WTC11 (cell line): ENCODE data around the gene ADAP1. TPM values are rescaled to one million over a fixed set of nuclear protein-coding genes. Genes with fewer than 3 reads are reported as not detected.
A peak's percentile ranks its signal among the peaks of the same experiment; 100 is the strongest.

Experiments
- ATAC-seq: fragments of 200-7000 bp; cut with Tn5 transposase; 2 replicates; pipeline ENCODE4 v1.10.0; 2021; ENCODE audit warnings: mild to moderate bottlenecking, moderate library complexity
- CTCF ChIA-PET: fragments of 300-600 bp; sonication (Branson Sonifier 250); formaldehyde crosslinking; loops from one replicate; lab custom pipeline; 2021; ENCODE audit warnings: antibody characterized with exemption; lab: Charles Lee
- POLR2A ChIA-PET: fragments of 350-600 bp; sonication (Branson Sonifier 250); formaldehyde crosslinking; loops from one replicate; lab custom pipeline; 2021; ENCODE audit warnings: antibody characterized with exemption; lab: Charles Lee
- DNase-seq: peaks from one replicate; pipeline ENCODE4 v3.0.0; 2021; ENCODE audit warnings: low spot score
- H3K27ac Mint-ChIP-seq: 2 replicates; pipeline ENCODE4 v1.8.0; 2021; ENCODE audit warnings: mixed read lengths
- H3K27me3 Mint-ChIP-seq: 2 replicates; pipeline ENCODE4 v1.8.0; 2021; ENCODE audit warnings: low read depth, mild to moderate bottlenecking, moderate library complexity, mixed read lengths
- H3K36me3 Mint-ChIP-seq: 2 replicates; pipeline ENCODE4 v1.8.0; 2021; ENCODE audit warnings: mixed read lengths
- H3K4me1 Mint-ChIP-seq: 2 replicates; pipeline ENCODE4 v1.8.0; 2022; ENCODE audit warnings: mixed read lengths
- H3K4me3 Mint-ChIP-seq: 2 replicates; pipeline ENCODE4 v1.8.0; 2021; ENCODE audit warnings: mild to moderate bottlenecking, moderate library complexity, mixed read lengths
- H3K9me3 Mint-ChIP-seq: 2 replicates; pipeline ENCODE4 v1.8.0; 2021; ENCODE audit warnings: mixed read lengths
- ELF4 ChIP-seq: sonication (generic); formaldehyde crosslinking; IDR thresholded peaks from 2 replicates; pipeline ENCODE4 v1.8.1; 2022; ENCODE audit warnings: low read depth, mild to moderate bottlenecking, moderate library complexity, missing genetic modification reagents
- GABPB1 ChIP-seq: sonication (generic); formaldehyde crosslinking; IDR thresholded peaks from 2 replicates; pipeline ENCODE4 v1.8.1; 2023; ENCODE audit warnings: mild to moderate bottlenecking, missing genetic modification reagents
- HMGA2 ChIP-seq: fragments of 250-450 bp; sonication (Bioruptor Pico); IDR thresholded peaks from 2 replicates; pipeline ENCODE4 v1.4.0; 2021; ENCODE audit warnings: mild to moderate bottlenecking, moderate library complexity
- NFATC4 ChIP-seq: fragments of 250-450 bp; sonication (Bioruptor Pico); IDR thresholded peaks from 2 replicates; pipeline ENCODE4 v1.9.0; 2021; ENCODE audit warnings: mild to moderate bottlenecking
- NR2C2 ChIP-seq: sonication (generic); formaldehyde crosslinking; IDR thresholded peaks from 2 replicates; pipeline ENCODE4 v1.8.0; 2022; ENCODE audit warnings: mild to moderate bottlenecking, missing genetic modification reagents
- OVOL2 ChIP-seq: fragments of 250-450 bp; sonication (Bioruptor Pico); IDR thresholded peaks from 2 replicates; pipeline ENCODE4 v1.9.0; 2021; ENCODE audit warnings: mild to moderate bottlenecking, borderline replicate concordance
- SMAD3 ChIP-seq: sonication (generic); formaldehyde crosslinking; IDR thresholded peaks from 2 replicates; pipeline ENCODE4 v1.8.0; 2022; ENCODE audit warnings: missing genetic modification reagents, mild to moderate bottlenecking, borderline replicate concordance
- TEAD1 ChIP-seq: sonication (generic); formaldehyde crosslinking; IDR thresholded peaks from 2 replicates; pipeline ENCODE4 v1.8.0; 2022; ENCODE audit warnings: mild to moderate bottlenecking, missing genetic modification reagents
- ZNF263 ChIP-seq: sonication (generic); formaldehyde crosslinking; IDR thresholded peaks from 2 replicates; pipeline ENCODE4 v1.8.1; 2022; ENCODE audit warnings: low read depth, mild to moderate bottlenecking, moderate library complexity, missing genetic modification reagents
- ZNF317 ChIP-seq: sonication (generic); formaldehyde crosslinking; IDR thresholded peaks from 2 replicates; pipeline ENCODE4 v1.8.1; 2023; ENCODE audit warnings: low read depth, mild to moderate bottlenecking, moderate library complexity, missing genetic modification reagents, borderline replicate concordance
- total RNA-seq: library from RNA; stranded (reverse); gene quantifications from 3 replicates; pipeline ENCODE4 v1.2.3, GENCODE V29; 2021
- TF ChIP-seq, protein P1 (sequence below): sonication (generic); formaldehyde crosslinking; IDR thresholded peaks from 2 replicates; pipeline ENCODE4 v1.8.0; 2023; ENCODE audit warnings: missing genetic modification reagents
- TF ChIP-seq, protein P2 (sequence below): fragments of 250-450 bp; sonication (Bioruptor Pico); IDR thresholded peaks from 2 replicates; pipeline ENCODE4 v1.8.0; 2021; ENCODE audit warnings: mild to moderate bottlenecking
- TF ChIP-seq, protein P3 (sequence below): sonication (generic); formaldehyde crosslinking; IDR thresholded peaks from 2 replicates; pipeline ENCODE4 v1.8.1; 2022; ENCODE audit warnings: low read depth, mild to moderate bottlenecking, moderate library complexity, missing genetic modification reagents, borderline replicate concordance
- TF ChIP-seq, protein P4 (sequence below): fragments of 250-450 bp; sonication (Bioruptor Pico); IDR thresholded peaks from 2 replicates; pipeline ENCODE4 v1.9.0; 2021; ENCODE audit warnings: mild to moderate bottlenecking
- TF ChIP-seq, protein P5 (sequence below): sonication (generic); formaldehyde crosslinking; IDR thresholded peaks from 2 replicates; pipeline ENCODE4 v1.8.1; 2023; ENCODE audit warnings: mild to moderate bottlenecking, moderate library complexity, missing genetic modification reagents

Gene ADAP1
- total RNA-seq, 1 experiment from 2014 or later: 4.3 TPM

- H3K4me1 Mint-ChIP-seq: no peaks in the 10 kb centered on the region
- no peaks in the 10 kb centered on the region for H3K36me3 Mint-ChIP-seq
- H3K4me3 Mint-ChIP-seq: no peak overlapping the region
- no peak for TF ChIP-seq GABPB1 (CRISPR knock-in tag)
- H3K27ac Mint-ChIP-seq: no peak overlapping the region
- no peak for DNase-seq
- POLR2A ChIA-PET: interaction anchor here (1.0 kb wide), 1 partner anchor 119 kb away, joined by 3 read pairs; no protein-coding TSS in a partner anchor
- CTCF ChIA-PET: interaction anchor here (1.2 to 6.0 kb wide), 5 partner anchors 23 to 69 kb away, joined by 4 to 140 read pairs (median 23); partner anchors contain the start of gene GPR146
- H3K9me3 Mint-ChIP-seq: no peaks in the 10 kb centered on the region
- no peaks in the 10 kb centered on the region for H3K27me3 Mint-ChIP-seq
- ATAC-seq: no peak
Observed at GRCh38 chr7:996079-996872, 41.8 kb upstream of the ADAP1 start.

DNA sequence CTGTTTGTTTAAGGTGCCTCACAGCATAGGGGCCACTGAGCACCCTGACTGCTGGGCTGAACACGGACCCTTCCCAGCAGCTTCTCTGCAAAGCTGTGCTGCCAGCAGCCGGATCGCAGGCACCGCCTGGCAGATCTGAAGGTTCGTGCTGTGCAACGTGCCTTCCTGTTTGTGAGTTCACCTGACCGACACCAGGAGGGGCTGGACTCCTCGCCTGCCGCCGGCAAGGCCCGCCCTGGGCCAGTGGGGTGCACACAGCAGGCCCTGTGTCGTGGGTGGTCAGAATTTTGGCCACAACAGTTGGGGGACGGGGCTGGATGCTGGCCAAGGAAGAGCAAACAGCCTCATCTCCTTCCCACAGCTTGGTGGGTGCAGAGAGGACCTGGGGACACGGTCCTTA is 41.1 kb upstream of the ADAP1 start:
- POLR2A ChIA-PET: interaction anchor here (1.0 kb wide), 1 partner anchor 119 kb away, joined by 3 read pairs; no protein-coding TSS in a partner anchor
- no peak for DNase-seq
- Mint-ChIP-seq H3K36me3 (no peaks in the 10 kb centered on the region), H3K27me3 (no peaks in the 10 kb centered on the region), H3K4me3 (no peak overlapping the region), H3K27ac (no peak overlapping the region), H3K4me1 (no peaks in the 10 kb centered on the region), H3K9me3 (no peaks in the 10 kb centered on the region)
- ATAC-seq: no peak
- CTCF ChIA-PET: interaction anchor here (0.7 to 6.0 kb wide), 5 partner anchors 20 to 70 kb away, joined by 3 to 140 read pairs (median 6); partner anchors contain the start of genes COX19 and GPR146
- TF ChIP-seq NFATC4 (CRISPR knock-in tag): no peak
- TF ChIP-seq, protein P1, sequence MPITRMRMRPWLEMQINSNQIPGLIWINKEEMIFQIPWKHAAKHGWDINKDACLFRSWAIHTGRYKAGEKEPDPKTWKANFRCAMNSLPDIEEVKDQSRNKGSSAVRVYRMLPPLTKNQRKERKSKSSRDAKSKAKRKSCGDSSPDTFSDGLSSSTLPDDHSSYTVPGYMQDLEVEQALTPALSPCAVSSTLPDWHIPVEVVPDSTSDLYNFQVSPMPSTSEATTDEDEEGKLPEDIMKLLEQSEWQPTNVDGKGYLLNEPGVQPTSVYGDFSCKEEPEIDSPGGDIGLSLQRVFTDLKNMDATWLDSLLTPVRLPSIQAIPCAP: no peak

- Mint-ChIP-seq H3K4me1 (no peaks in the 10 kb centered on the region), H3K27me3 (no peaks in the 10 kb centered on the region), H3K36me3 (no peaks in the 10 kb centered on the region), H3K4me3 (no peak overlapping the region), H3K27ac (no peak overlapping the region), H3K9me3 (no peaks in the 10 kb centered on the region)
- ATAC-seq: no peak
- POLR2A ChIA-PET: no interaction called here
- TF ChIP-seq, protein P2, sequence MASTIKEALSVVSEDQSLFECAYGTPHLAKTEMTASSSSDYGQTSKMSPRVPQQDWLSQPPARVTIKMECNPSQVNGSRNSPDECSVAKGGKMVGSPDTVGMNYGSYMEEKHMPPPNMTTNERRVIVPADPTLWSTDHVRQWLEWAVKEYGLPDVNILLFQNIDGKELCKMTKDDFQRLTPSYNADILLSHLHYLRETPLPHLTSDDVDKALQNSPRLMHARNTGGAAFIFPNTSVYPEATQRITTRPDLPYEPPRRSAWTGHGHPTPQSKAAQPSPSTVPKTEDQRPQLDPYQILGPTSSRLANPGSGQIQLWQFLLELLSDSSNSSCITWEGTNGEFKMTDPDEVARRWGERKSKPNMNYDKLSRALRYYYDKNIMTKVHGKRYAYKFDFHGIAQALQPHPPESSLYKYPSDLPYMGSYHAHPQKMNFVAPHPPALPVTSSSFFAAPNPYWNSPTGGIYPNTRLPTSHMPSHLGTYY: no peak
- TF ChIP-seq, protein P3, sequence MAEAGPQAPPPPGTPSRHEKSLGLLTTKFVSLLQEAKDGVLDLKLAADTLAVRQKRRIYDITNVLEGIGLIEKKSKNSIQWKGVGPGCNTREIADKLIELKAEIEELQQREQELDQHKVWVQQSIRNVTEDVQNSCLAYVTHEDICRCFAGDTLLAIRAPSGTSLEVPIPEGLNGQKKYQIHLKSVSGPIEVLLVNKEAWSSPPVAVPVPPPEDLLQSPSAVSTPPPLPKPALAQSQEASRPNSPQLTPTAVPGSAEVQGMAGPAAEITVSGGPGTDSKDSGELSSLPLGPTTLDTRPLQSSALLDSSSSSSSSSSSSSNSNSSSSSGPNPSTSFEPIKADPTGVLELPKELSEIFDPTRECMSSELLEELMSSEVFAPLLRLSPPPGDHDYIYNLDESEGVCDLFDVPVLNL (CRISPR knock-in tag): no peak
- TF ChIP-seq HMGA2 (CRISPR knock-in tag) (no peak), ZNF263 (CRISPR knock-in tag) (no peak), ZNF317 (CRISPR knock-in tag) (no peak), SMAD3 (no peak), ELF4 (CRISPR knock-in tag) (no peak)
- CTCF ChIA-PET: interaction anchor here (0.7 to 6.0 kb wide), 10 partner anchors 14 to 129 kb away, joined by 3 to 140 read pairs (median 16); partner anchors contain the start of genes COX19 and GPR146
- DNase-seq: no peak
Observed at GRCh38 chr7:994592-995308, 40.3 kb upstream of the ADAP1 start.

- ATAC-seq: peak; percentile 91
- ChIA-PET POLR2A (interaction anchor here (1.0 to 1.9 kb wide), 3 partner anchors 48 to 83 kb away, joined by 3 to 7 read pairs (median 4); no protein-coding TSS in a partner anchor), CTCF (interaction anchor here (0.5 to 6.0 kb wide), 73 partner anchors 11 to 1531 kb away, joined by 3 to 140 read pairs (median 6); partner anchors contain the start of genes COX19, CYP2W1, GPER1 and GPR146)
- H3K4me3 Mint-ChIP-seq: no peak overlapping the region
- no peaks in the 10 kb centered on the region for H3K36me3 Mint-ChIP-seq
- peak; percentile 99 for DNase-seq
- H3K27me3 Mint-ChIP-seq: no peaks in the 10 kb centered on the region
- no peaks in the 10 kb centered on the region for H3K9me3 Mint-ChIP-seq
- no peaks in the 10 kb centered on the region for H3K4me1 Mint-ChIP-seq
- H3K27ac Mint-ChIP-seq: no peak overlapping the region
- TF ChIP-seq, protein P4, sequence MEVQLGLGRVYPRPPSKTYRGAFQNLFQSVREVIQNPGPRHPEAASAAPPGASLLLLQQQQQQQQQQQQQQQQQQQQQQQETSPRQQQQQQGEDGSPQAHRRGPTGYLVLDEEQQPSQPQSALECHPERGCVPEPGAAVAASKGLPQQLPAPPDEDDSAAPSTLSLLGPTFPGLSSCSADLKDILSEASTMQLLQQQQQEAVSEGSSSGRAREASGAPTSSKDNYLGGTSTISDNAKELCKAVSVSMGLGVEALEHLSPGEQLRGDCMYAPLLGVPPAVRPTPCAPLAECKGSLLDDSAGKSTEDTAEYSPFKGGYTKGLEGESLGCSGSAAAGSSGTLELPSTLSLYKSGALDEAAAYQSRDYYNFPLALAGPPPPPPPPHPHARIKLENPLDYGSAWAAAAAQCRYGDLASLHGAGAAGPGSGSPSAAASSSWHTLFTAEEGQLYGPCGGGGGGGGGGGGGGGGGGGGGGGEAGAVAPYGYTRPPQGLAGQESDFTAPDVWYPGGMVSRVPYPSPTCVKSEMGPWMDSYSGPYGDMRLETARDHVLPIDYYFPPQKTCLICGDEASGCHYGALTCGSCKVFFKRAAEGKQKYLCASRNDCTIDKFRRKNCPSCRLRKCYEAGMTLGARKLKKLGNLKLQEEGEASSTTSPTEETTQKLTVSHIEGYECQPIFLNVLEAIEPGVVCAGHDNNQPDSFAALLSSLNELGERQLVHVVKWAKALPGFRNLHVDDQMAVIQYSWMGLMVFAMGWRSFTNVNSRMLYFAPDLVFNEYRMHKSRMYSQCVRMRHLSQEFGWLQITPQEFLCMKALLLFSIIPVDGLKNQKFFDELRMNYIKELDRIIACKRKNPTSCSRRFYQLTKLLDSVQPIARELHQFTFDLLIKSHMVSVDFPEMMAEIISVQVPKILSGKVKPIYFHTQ (CRISPR knock-in tag): no peak
- TF ChIP-seq OVOL2 (CRISPR knock-in tag) (no peak), TEAD1 (CRISPR knock-in tag) (no peak; the same call in 1 of the 2 replicates), NR2C2 (CRISPR knock-in tag) (no peak)
- TF ChIP-seq, protein P5, sequence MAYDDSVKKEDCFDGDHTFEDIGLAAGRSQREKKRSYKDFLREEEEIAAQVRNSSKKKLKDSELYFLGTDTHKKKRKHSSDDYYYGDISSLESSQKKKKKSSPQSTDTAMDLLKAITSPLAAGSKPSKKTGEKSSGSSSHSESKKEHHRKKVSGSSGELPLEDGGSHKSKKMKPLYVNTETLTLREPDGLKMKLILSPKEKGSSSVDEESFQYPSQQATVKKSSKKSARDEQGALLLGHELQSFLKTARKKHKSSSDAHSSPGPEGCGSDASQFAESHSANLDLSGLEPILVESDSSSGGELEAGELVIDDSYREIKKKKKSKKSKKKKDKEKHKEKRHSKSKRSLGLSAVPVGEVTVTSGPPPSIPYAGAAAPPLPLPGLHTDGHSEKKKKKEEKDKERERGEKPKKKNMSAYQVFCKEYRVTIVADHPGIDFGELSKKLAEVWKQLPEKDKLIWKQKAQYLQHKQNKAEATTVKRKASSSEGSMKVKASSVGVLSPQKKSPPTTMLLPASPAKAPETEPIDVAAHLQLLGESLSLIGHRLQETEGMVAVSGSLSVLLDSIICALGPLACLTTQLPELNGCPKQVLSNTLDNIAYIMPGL (CRISPR knock-in tag): peak; percentile 95
Observed at GRCh38 chr7:992709-993607, 38.5 kb upstream of the ADAP1 start.
